Ishikawa (cell line): Measurements from ENCODE around the gene CCSER1.

Experiments
- CEBPB ChIP-seq: IDR thresholded peaks from 2 replicates; pipeline ENCODE4 v1.6.1; 2012
- CREB1 ChIP-seq: IDR thresholded peaks from 2 replicates; pipeline ENCODE4 v1.6.1; 2012; ENCODE audit warnings: low read depth
- EP300 ChIP-seq: IDR thresholded peaks from 2 replicates; pipeline ENCODE4 v1.6.1; 2012; ENCODE audit warnings: borderline replicate concordance
- NFIC ChIP-seq: IDR thresholded peaks from 2 replicates; pipeline ENCODE4 v1.6.1; 2012
- RAD21 ChIP-seq: IDR thresholded peaks from 2 replicates; pipeline ENCODE4 v1.6.1; 2012; ENCODE audit warnings: low read depth
- TAF1 ChIP-seq: IDR thresholded peaks from 2 replicates; pipeline ENCODE4 v1.6.1; 2012; ENCODE audit warnings: low read depth, mild to moderate bottlenecking
- TCF12 ChIP-seq: IDR thresholded peaks from 2 replicates; pipeline ENCODE4 v1.6.1; 2012; ENCODE audit warnings: low read depth
- YY1 ChIP-seq: IDR thresholded peaks from 2 replicates; pipeline ENCODE4 v1.6.1; 2012; ENCODE audit warnings: low read depth
- ZBTB7A ChIP-seq: IDR thresholded peaks from 2 replicates; pipeline ENCODE4 v1.6.1; 2012; ENCODE audit warnings: low read depth
- TF ChIP-seq, protein P1 (sequence below): IDR thresholded peaks from 2 replicates; pipeline ENCODE4 v1.6.1; 2012; ENCODE audit warnings: low read depth, mild to moderate bottlenecking
- TF ChIP-seq, protein P2 (sequence below): IDR thresholded peaks from 2 replicates; pipeline ENCODE4 v1.6.1; 2012

DNA sequence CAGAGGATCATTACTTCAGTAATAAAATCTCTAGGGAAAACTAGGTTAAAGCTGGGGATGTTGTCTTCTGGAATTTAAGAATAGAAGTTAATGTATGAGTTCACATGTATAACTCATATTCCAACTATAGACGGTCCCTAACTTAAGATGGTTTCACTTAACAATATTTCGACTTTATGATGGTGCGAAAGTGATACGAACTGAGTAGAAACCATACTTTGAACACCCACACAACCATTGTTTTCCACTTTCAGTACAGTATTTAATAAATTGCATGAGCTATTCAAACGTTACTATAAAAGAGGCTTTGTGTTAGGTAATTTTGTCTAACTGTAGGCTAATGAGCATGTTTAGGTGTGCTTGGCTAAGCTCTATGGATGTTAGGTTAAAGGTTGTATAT is 38.7 kb downstream of the CCSER1 start:
- TF ChIP-seq, protein P1, sequence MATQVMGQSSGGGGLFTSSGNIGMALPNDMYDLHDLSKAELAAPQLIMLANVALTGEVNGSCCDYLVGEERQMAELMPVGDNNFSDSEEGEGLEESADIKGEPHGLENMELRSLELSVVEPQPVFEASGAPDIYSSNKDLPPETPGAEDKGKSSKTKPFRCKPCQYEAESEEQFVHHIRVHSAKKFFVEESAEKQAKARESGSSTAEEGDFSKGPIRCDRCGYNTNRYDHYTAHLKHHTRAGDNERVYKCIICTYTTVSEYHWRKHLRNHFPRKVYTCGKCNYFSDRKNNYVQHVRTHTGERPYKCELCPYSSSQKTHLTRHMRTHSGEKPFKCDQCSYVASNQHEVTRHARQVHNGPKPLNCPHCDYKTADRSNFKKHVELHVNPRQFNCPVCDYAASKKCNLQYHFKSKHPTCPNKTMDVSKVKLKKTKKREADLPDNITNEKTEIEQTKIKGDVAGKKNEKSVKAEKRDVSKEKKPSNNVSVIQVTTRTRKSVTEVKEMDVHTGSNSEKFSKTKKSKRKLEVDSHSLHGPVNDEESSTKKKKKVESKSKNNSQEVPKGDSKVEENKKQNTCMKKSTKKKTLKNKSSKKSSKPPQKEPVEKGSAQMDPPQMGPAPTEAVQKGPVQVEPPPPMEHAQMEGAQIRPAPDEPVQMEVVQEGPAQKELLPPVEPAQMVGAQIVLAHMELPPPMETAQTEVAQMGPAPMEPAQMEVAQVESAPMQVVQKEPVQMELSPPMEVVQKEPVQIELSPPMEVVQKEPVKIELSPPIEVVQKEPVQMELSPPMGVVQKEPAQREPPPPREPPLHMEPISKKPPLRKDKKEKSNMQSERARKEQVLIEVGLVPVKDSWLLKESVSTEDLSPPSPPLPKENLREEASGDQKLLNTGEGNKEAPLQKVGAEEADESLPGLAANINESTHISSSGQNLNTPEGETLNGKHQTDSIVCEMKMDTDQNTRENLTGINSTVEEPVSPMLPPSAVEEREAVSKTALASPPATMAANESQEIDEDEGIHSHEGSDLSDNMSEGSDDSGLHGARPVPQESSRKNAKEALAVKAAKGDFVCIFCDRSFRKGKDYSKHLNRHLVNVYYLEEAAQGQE: no peak
- TF ChIP-seq CREB1: no peak
- TF ChIP-seq CEBPB: no peak
- no peak for TF ChIP-seq ZBTB7A
- TF ChIP-seq EP300: no peak
- no peak for TF ChIP-seq YY1
- TF ChIP-seq, protein P2, sequence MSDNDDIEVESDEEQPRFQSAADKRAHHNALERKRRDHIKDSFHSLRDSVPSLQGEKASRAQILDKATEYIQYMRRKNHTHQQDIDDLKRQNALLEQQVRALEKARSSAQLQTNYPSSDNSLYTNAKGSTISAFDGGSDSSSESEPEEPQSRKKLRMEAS: no peak
- TF ChIP-seq RAD21: no peak
- TF ChIP-seq TAF1: no peak
- no peak for TF ChIP-seq TCF12
- no peak for TF ChIP-seq NFIC
